Kidney (tissue), 14 donors: Measurements from ENCODE around the gene RPTOR. TPM values are rescaled to one million over a fixed set of nuclear protein-coding genes. Genes with fewer than 3 reads are reported as not detected.

Experiments
- DNase-seq, 5 donors: peaks; one replicate each; pipeline ENCODE4 v3.0.0-alpha.2; 2013 to 2020
- FAIRE-seq: peaks from 2 replicates; lab custom pipeline; 2012; peaks lifted over from hg19 to GRCh38; lab: Jason Lieb, UNC
- H3K27ac ChIP-seq, 2 donors: one replicate each; pipeline ENCODE4 v1.7.0; 2013; ENCODE audit warnings: low read depth in 2 of 2, low read length in 2 of 2, inconsistent platforms in 1 of 2
- H3K27me3 ChIP-seq: one replicate; pipeline ENCODE4 v1.7.1; 2013; ENCODE audit warnings: low read length, inconsistent platforms; ENCODE audit not compliant: control insufficient read depth, insufficient read depth
- H3K36me3 ChIP-seq, 3 donors: one replicate each; pipeline versions ENCODE4 v1.7.0 to v1.7.1; 2013; ENCODE audit warnings: low read length in 3 of 3, control low read depth in 1 of 3, inconsistent platforms in 1 of 3; ENCODE audit not compliant: insufficient read depth in 3 of 3, control insufficient read depth in 2 of 3
- H3K4me1 ChIP-seq, 3 donors: one replicate each; pipeline versions ENCODE4 v1.7.0 to v1.7.1; 2013; ENCODE audit warnings: low read length in 3 of 3, inconsistent platforms in 1 of 3, low read depth in 1 of 3; ENCODE audit not compliant: control insufficient read depth in 2 of 3, insufficient read depth in 2 of 3
- H3K4me3 ChIP-seq, 3 donors: one replicate each; pipeline versions ENCODE4 v1.7.0 to v1.8.1; 2013; ENCODE audit warnings: low read length in 3 of 3, control low read depth in 1 of 3, inconsistent platforms in 1 of 3
- H3K9ac ChIP-seq, 3 donors: one replicate each; pipeline versions ENCODE4 v1.7.0 to v1.7.1; 2013; ENCODE audit warnings: low read length in 3 of 3, control low read depth in 1 of 3, inconsistent platforms in 1 of 3
- H3K9me3 ChIP-seq, 3 donors: one replicate each; pipeline versions ENCODE4 v1.7.0 to v1.7.1; 2013; ENCODE audit warnings: low read length in 3 of 3, control low read depth in 1 of 3, inconsistent platforms in 1 of 3; ENCODE audit not compliant: control insufficient read depth in 2 of 3, insufficient read depth in 1 of 3
- intact Hi-C: fragments of 100-400 bp; cut with DNase I; formaldehyde crosslinking; loops from one replicate; pipeline ENCODE4 v1.11.1; 2022
- polyA plus RNA-seq: library from polyadenylated mRNA; stranded (reverse); fragments of 350-450 nt; fragmentation: Illumina TruSeq; extraction: RNeasy Lipid Tissue Mini Kit (QIAGEN cat#74804); gene quantifications from one replicate; pipeline ENCODE4 v1.2.3, GENCODE V29; 2014; ENCODE audit warnings: low read depth, low replicate concordance; ENCODE audit not compliant: insufficient read depth
- total RNA-seq: library from RNA; stranded (reverse); fragmentation: NEBNext Ultra II Directional; extraction: Animal tissue kit (Norgen Biotek cat#: 25700); gene quantifications from one replicate; pipeline ENCODE4 v1.2.1, GENCODE V29; 2021
- TF ChIP-seq, protein P1 (sequence below): IDR thresholded peaks from 3 replicates; pipeline ENCODE4 v1.5.1; 2012; ENCODE audit warnings: mild to moderate bottlenecking, moderate library complexity, borderline replicate concordance; ENCODE audit not compliant: insufficient read depth; ENCODE audit errors: extremely low read depth
- donor health status: control.
- donor health status: control.
- donor health status: control.
- donor health status: control.
- donor health status: control.
- donor health status: DM: yes; HTN: yes; CAD: no.
- donor health status: Normal renal cell carcinoma (clear cell type).

The RPTOR gene
- total and polyA plus RNA-seq, 2 donors from 2014 or later: 5.5 to 37.6 TPM

GRCh38 chr17:80633207-80633606 lies 88.6 kb downstream of the RPTOR start:
- H3K36me3 ChIP-seq: peaks cover 0 to 7% (median 5%) of the 10 kb centered on the region in 3 donors
- TF ChIP-seq, protein P1, sequence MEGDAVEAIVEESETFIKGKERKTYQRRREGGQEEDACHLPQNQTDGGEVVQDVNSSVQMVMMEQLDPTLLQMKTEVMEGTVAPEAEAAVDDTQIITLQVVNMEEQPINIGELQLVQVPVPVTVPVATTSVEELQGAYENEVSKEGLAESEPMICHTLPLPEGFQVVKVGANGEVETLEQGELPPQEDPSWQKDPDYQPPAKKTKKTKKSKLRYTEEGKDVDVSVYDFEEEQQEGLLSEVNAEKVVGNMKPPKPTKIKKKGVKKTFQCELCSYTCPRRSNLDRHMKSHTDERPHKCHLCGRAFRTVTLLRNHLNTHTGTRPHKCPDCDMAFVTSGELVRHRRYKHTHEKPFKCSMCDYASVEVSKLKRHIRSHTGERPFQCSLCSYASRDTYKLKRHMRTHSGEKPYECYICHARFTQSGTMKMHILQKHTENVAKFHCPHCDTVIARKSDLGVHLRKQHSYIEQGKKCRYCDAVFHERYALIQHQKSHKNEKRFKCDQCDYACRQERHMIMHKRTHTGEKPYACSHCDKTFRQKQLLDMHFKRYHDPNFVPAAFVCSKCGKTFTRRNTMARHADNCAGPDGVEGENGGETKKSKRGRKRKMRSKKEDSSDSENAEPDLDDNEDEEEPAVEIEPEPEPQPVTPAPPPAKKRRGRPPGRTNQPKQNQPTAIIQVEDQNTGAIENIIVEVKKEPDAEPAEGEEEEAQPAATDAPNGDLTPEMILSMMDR: no peak
- no peaks in the 10 kb centered on the region for H3K4me1 ChIP-seq
- no peak overlapping the region for H3K4me3 ChIP-seq
- H3K9ac ChIP-seq: no peak overlapping the region
- intact Hi-C loops: no loop called here
- H3K27ac ChIP-seq: no peak overlapping the region
- FAIRE-seq: no peak
- DNase-seq: peak in 4 of 5 donors; percentile 70 to 84 (median 80)
- H3K27me3 ChIP-seq: no peaks in the 10 kb centered on the region
- peaks cover 0 to 6% (median 5%) of the 10 kb centered on the region in 3 donors for H3K9me3 ChIP-seq

- Histone ChIP-seq H3K4me3 (peak overlapping the region in 1 of 3 donors; percentile 33), H3K9me3 (peaks cover 0 to 5% (median 3%) of the 10 kb centered on the region in 3 donors), H3K36me3 (peaks cover 0 to 7% (median 4%) of the 10 kb centered on the region in 3 donors), H3K27ac (no peak overlapping the region), H3K27me3 (no peaks in the 10 kb centered on the region), H3K4me1 (no peaks in the 10 kb centered on the region), H3K9ac (no peak overlapping the region)
- intact Hi-C loops: no loop called here
- FAIRE-seq: no peak
- DNase-seq: no peak
- TF ChIP-seq, protein P1: no peak
These were observed 89.4 kb downstream of the RPTOR start for GRCh38 chr17:80633994-80634566.

GRCh38 chr17:80636361-80637018 lies 91.9 kb downstream of the RPTOR start:
- H3K27ac ChIP-seq: no peak overlapping the region
- H3K9ac ChIP-seq: no peak overlapping the region
- no peaks in the 10 kb centered on the region for H3K4me1 ChIP-seq
- FAIRE-seq: no peak
- no peak overlapping the region for H3K4me3 ChIP-seq
- peaks cover 0 to 5% (median 0%) of the 10 kb centered on the region in 3 donors for H3K9me3 ChIP-seq
- TF ChIP-seq, protein P1: no peak
- no peaks in the 10 kb centered on the region for H3K27me3 ChIP-seq
- DNase-seq: peak in 4 of 5 donors; percentile 33 to 41 (median 38)
- H3K36me3 ChIP-seq: peaks cover 0 to 7% (median 0%) of the 10 kb centered on the region in 3 donors
- intact Hi-C loops: no loop called here
